Breast epithelium (tissue), 4 donors: ENCODE data around the gene FAM47E. TPM values are rescaled to one million over a fixed set of nuclear protein-coding genes. Genes with fewer than 3 reads are reported as not detected.

Source experiments
- DNase-seq, 2 donors: peaks; one replicate each; pipeline ENCODE4 v3.0.0-alpha.2; 2019; ENCODE audit warnings: low spot score in 2 of 2
- H3K27ac ChIP-seq, 2 donors: fragments of 200-600 bp; sonication (generic) in 1 of 2; one replicate each; pipeline ENCODE4 v1.5.1; 2016 to 2019; ENCODE audit warnings: mild to moderate bottlenecking in 1 of 2
- H3K27me3 ChIP-seq, 2 donors: fragments of 200-600 bp; sonication (generic) in 1 of 2; one replicate each; pipeline versions ENCODE4 v1.5.1 to v1.6.0; 2017 to 2019; ENCODE audit warnings: control low read depth in 1 of 2, mild to moderate bottlenecking in 1 of 2
- H3K36me3 ChIP-seq: fragments of 200-600 bp; one replicate; pipeline ENCODE4 v1.5.1; 2019
- H3K4me1 ChIP-seq, 2 donors: fragments of 200-600 bp; sonication (generic); one replicate each; pipeline ENCODE4 v1.5.1; 2016 to 2019; ENCODE audit warnings: control low read depth in 1 of 2
- H3K4me3 ChIP-seq, 3 donors: fragments of 200-600 bp; sonication (generic); 1 replicate in 2 of 3; 2 replicates in 1 of 3; pipeline ENCODE4 v1.5.1; 2016 to 2019; ENCODE audit warnings: mild to moderate bottlenecking in 3 of 3, moderate library complexity in 2 of 3
- H3K9me3 ChIP-seq, 2 donors: fragments of 200-600 bp; sonication (generic) in 1 of 2; one replicate each; pipeline ENCODE4 v1.5.1; 2016 to 2019; ENCODE audit warnings: control low read depth in 1 of 2
- POLR2A ChIP-seq: fragments of 450-650 bp; IDR thresholded peaks from one replicate; pipeline ENCODE4 v1.6.1; 2016; ENCODE audit warnings: antibody characterized with exemption, mild to moderate bottlenecking, moderate library complexity
- POLR2AphosphoS5 ChIP-seq, 3 donors: sonication (generic); formaldehyde crosslinking; IDR thresholded peaks; one replicate each; pipeline ENCODE4 v1.6.1; 2017; ENCODE audit warnings: antibody characterized with exemption in 3 of 3
- intact Hi-C: fragments of 100-400 bp; cut with DNase I; formaldehyde crosslinking; loops from one replicate; pipeline ENCODE4 v1.15.1; 2023; ENCODE audit warnings: low total_unique reads
- total RNA-seq, 3 donors: library from RNA; depleted of rRNA; stranded (reverse); fragments of >200 nt; gene quantifications; one replicate each; pipeline ENCODE4 v1.1.0, GENCODE V29; 2016
- TF ChIP-seq, protein P1 (sequence below), 3 donors: fragments of 450-650 bp; IDR thresholded peaks; one replicate each; pipeline ENCODE4 v1.5.1; 2016 to 2017; ENCODE audit warnings: antibody characterized with exemption in 3 of 3, mild to moderate bottlenecking in 3 of 3, moderate library complexity in 3 of 3

The FAM47E gene
- total RNA-seq, 3 donors from 2014 or later = 6.1 to 17.9 (median 9.5) TPM

DNA sequence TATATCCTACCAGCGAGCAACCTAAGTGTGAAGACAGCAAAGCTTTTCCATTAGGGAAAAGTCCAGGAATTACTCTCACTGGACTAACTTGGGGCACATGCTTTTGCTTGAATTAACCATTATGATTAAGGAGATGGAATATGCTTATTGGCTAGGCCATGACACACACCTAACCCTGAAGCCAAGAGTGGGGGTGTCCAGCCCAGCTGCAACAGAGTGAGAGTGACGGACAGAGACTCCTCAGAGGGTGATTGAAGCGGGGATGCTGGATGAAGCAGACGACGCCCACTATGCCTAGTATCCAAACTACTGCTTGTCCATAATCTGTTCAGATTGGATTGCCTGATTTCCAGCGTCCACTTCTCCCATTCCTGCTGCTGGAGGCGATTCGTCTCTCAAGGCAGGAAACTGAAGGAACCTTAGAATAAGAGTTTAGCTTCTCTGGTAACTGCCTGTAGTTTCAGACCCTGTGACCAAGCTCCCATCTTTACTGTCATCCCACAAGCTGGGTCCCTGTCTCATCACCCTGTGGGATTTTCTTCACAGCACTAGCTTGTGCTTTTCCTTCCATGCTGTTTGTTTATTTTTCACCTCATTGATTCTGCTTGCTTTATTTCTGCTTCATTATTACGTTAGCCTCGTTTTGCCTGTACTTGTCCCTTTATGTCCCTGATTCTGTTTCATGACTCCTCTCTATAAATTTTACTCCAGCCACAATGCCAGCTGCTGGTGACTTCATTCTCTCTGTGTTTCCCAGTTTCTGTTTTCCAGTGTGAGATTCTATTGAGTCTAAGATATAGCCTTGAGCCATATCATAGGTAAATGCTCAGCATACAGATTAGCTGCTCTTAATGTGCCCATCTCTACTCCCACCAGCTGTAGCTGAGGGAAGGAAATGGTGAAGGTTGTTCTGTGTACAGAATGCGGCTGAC is 19.0 kb downstream of the FAM47E start:
- Histone ChIP-seq H3K27me3 (no peaks in the 10 kb centered on the region), H3K36me3 (no peaks in the 10 kb centered on the region), H3K27ac (no peak overlapping the region), H3K4me1 (no peaks in the 10 kb centered on the region), H3K9me3 (no peaks in the 10 kb centered on the region), H3K4me3 (no peak overlapping the region)
- TF ChIP-seq POLR2AphosphoS5 (IDR thresholded peaks at IDR 0.05) = no peak
- no peak for TF ChIP-seq POLR2A
- TF ChIP-seq, protein P1, sequence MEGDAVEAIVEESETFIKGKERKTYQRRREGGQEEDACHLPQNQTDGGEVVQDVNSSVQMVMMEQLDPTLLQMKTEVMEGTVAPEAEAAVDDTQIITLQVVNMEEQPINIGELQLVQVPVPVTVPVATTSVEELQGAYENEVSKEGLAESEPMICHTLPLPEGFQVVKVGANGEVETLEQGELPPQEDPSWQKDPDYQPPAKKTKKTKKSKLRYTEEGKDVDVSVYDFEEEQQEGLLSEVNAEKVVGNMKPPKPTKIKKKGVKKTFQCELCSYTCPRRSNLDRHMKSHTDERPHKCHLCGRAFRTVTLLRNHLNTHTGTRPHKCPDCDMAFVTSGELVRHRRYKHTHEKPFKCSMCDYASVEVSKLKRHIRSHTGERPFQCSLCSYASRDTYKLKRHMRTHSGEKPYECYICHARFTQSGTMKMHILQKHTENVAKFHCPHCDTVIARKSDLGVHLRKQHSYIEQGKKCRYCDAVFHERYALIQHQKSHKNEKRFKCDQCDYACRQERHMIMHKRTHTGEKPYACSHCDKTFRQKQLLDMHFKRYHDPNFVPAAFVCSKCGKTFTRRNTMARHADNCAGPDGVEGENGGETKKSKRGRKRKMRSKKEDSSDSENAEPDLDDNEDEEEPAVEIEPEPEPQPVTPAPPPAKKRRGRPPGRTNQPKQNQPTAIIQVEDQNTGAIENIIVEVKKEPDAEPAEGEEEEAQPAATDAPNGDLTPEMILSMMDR (IDR thresholded peaks at IDR 0.05) = no peak
- no peak for DNase-seq
- intact Hi-C loops = no loop called here

DNA sequence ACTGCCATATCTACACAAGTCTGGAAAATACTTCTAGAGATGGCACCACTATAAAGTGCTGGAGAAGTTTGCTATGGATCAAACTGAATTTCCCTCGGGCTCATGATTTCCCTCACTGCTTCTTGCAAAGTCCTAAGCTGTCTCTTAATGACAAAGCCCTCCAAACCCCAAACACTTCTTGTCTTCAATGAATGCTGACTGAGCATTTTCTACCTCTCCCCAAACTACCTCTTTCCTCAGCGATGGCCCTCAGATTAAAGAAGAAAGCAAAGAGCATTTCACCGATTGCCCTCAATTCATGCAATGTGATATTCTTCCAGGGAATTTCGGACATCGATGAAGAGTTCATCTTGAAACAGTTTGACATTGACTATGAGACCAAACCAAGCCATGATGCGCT is 19.7 kb downstream of the FAM47E start:
- no peaks in the 10 kb centered on the region for H3K9me3 ChIP-seq
- no peak overlapping the region for H3K4me3 ChIP-seq
- intact Hi-C loops = no loop called here
- H3K27me3 ChIP-seq = no peaks in the 10 kb centered on the region
- no peaks in the 10 kb centered on the region for H3K4me1 ChIP-seq
- no peak for DNase-seq
- TF ChIP-seq POLR2AphosphoS5 (IDR thresholded peaks at IDR 0.05) = no peak
- TF ChIP-seq, protein P1 (IDR thresholded peaks at IDR 0.05) = no peak
- no peak for TF ChIP-seq POLR2A
- no peaks in the 10 kb centered on the region for H3K36me3 ChIP-seq
- no peak overlapping the region for H3K27ac ChIP-seq

DNA sequence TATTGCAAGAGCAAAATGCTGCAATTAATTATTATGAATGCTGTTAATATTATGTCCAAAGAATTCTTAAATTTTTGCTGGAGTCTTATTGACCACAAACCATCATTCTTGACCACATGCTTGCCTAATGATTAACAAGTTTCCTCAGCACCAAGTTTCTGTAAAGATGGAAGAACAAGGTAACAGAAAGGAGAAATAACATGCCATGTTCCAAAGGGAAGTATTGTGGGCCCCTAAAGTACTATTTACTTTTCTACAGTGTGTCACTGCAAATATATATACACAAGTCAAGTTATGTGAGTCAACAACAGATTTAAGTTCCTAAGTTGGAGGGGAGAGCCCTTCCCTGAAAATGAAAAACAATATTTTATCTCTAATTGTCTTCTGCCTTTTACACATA is 20.6 kb downstream of the FAM47E start:
- Histone ChIP-seq H3K9me3 (no peaks in the 10 kb centered on the region), H3K27me3 (no peaks in the 10 kb centered on the region), H3K4me1 (no peaks in the 10 kb centered on the region), H3K36me3 (no peaks in the 10 kb centered on the region), H3K27ac (no peak overlapping the region), H3K4me3 (no peak overlapping the region)
- no peak for DNase-seq
- intact Hi-C loops = no loop called here
- TF ChIP-seq POLR2AphosphoS5 (IDR thresholded peaks at IDR 0.05) (no peak), POLR2A (no peak)
- TF ChIP-seq, protein P1 (IDR thresholded peaks at IDR 0.05) = no peak

DNA sequence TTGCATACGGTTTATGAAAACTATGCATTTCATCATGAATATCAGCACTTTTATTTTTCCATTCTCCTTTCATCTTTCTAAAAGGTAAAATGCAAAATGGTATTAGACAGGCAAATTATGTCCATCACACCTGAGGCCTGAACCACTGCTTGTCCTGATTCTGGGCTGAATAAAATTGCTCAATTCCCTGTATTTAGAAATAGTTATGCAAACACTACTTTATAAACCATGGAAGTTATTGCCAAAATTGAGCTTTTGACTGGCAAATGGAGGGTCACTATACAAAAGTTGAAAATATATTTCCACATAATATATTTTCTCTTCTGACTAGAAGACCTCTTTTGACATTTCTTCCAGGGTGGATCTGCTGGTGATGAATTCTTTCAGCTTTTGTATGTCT is 21.1 kb downstream of the FAM47E start:
- H3K4me1 ChIP-seq = no peaks in the 10 kb centered on the region
- H3K4me3 ChIP-seq = no peak overlapping the region
- no peaks in the 10 kb centered on the region for H3K36me3 ChIP-seq
- no peaks in the 10 kb centered on the region for H3K9me3 ChIP-seq
- no peak for DNase-seq
- intact Hi-C loops = no loop called here
- H3K27me3 ChIP-seq = no peaks in the 10 kb centered on the region
- H3K27ac ChIP-seq = no peak overlapping the region
- TF ChIP-seq POLR2A = no peak
- TF ChIP-seq, protein P1 (IDR thresholded peaks at IDR 0.05) = no peak
- no peak for TF ChIP-seq POLR2AphosphoS5 (IDR thresholded peaks at IDR 0.05)

DNA sequence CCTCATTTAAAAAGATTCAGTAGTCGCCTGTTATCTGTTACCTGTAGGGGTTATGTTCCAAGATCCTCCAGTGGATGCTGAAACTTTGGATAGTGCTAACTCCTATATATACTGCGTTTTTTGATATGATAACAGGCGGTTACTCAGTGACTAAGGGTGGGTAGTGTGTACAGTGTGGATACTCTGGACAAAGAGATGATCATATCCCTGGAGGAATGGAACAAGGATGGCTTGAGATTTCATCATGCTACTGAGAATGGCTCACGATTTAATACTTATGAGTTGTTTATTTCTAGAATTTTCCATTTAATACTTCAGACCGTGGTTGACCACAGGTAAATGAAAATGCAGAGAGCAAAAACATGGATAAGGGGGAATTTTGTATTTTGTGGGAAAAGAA is 21.5 kb downstream of the FAM47E start:
- DNase-seq = no peak
- Histone ChIP-seq H3K27me3 (no peaks in the 10 kb centered on the region), H3K36me3 (no peaks in the 10 kb centered on the region), H3K27ac (no peak overlapping the region), H3K4me1 (no peaks in the 10 kb centered on the region), H3K9me3 (no peaks in the 10 kb centered on the region), H3K4me3 (no peak overlapping the region)
- intact Hi-C loops = no loop called here
- TF ChIP-seq POLR2A (no peak), POLR2AphosphoS5 (IDR thresholded peaks at IDR 0.05) (no peak)
- TF ChIP-seq, protein P1 (IDR thresholded peaks at IDR 0.05) = no peak
